CD8-positive, alpha-beta memory T cell (primary cell): Measurements from ENCODE around the gene PVR. TPM values are rescaled to one million over a fixed set of nuclear protein-coding genes. Genes with fewer than 3 reads are reported as not detected.
A peak's percentile ranks its signal among the peaks of the same experiment; 100 is the strongest.
"Not testable (repeated sequence)": the region's sequence is repeated elsewhere in the genome, so short reads cannot be mapped to it uniquely, and the experiment has no call there.

Experiments
- CTCF ChIA-PET: fragments of 350-600 bp; sonication (Branson Sonifier 250); formaldehyde crosslinking; loops from one replicate; lab custom pipeline; 2021; ENCODE audit warnings: antibody characterized with exemption; lab: Charles Lee
- POLR2A ChIA-PET: fragments of 350-600 bp; sonication (Branson Sonifier 250); formaldehyde crosslinking; loops from one replicate; lab custom pipeline; 2021; ENCODE audit warnings: antibody characterized with exemption; lab: Charles Lee
- DNase-seq, 5 donors: peaks; one replicate each; pipeline versions ENCODE4 v3.0.0 to v3.0.0-alpha.2; 2020 to 2022; ENCODE audit warnings: mixed read lengths in 1 of 5
- H3K27ac ChIP-seq: one replicate; pipeline ENCODE4 v1.7.0; 2013; ENCODE audit warnings: low read depth, mild to moderate bottlenecking, low read length, moderate library complexity
- H3K27me3 ChIP-seq: 2 replicates; pipeline ENCODE4 v1.7.0; 2013; ENCODE audit warnings: low read length, mild to moderate bottlenecking; ENCODE audit not compliant: insufficient read depth, poor library complexity, severe bottlenecking
- H3K36me3 ChIP-seq: 2 replicates; pipeline ENCODE4 v1.7.0; 2013; ENCODE audit warnings: mild to moderate bottlenecking, low read length, moderate library complexity; ENCODE audit not compliant: insufficient read depth
- H3K4me1 ChIP-seq: 2 replicates; pipeline ENCODE4 v1.7.0; 2013; ENCODE audit warnings: mild to moderate bottlenecking, low read length, moderate library complexity; ENCODE audit not compliant: insufficient read depth
- H3K4me3 ChIP-seq: 2 replicates; pipeline ENCODE4 v1.7.0; 2013; ENCODE audit warnings: mild to moderate bottlenecking, low read length
- H3K9me3 ChIP-seq: 2 replicates; pipeline ENCODE4 v1.7.0; 2013; ENCODE audit warnings: mild to moderate bottlenecking, low read length
- H3K27ac Mint-ChIP-seq, 8 donors: one replicate each; pipeline ENCODE4 v1.8.0; 2020 to 2021; ENCODE audit warnings: mixed read lengths in 8 of 8, mild to moderate bottlenecking in 6 of 8, inconsistent platforms in 3 of 8, moderate library complexity in 3 of 8
- H3K27me3 Mint-ChIP-seq, 2 donors: one replicate each; pipeline ENCODE4 v1.8.0; 2020 to 2021; ENCODE audit warnings: mixed read lengths in 2 of 2, mild to moderate bottlenecking in 1 of 2, moderate library complexity in 1 of 2
- H3K36me3 Mint-ChIP-seq, 3 donors: one replicate each; pipeline ENCODE4 v1.8.0; 2020 to 2021; ENCODE audit warnings: mixed read lengths in 3 of 3, inconsistent platforms in 1 of 3, mild to moderate bottlenecking in 1 of 3
- H3K4me1 Mint-ChIP-seq, 3 donors: one replicate each; pipeline ENCODE4 v1.8.0; 2020 to 2021; ENCODE audit warnings: mixed read lengths in 3 of 3, inconsistent platforms in 1 of 3, mild to moderate bottlenecking in 1 of 3
- H3K4me3 Mint-ChIP-seq, 7 donors: one replicate each; pipeline ENCODE4 v1.8.0; 2020 to 2021; ENCODE audit warnings: mixed read lengths in 7 of 7, mild to moderate bottlenecking in 6 of 7, moderate library complexity in 4 of 7, inconsistent platforms in 2 of 7
- H3K9me3 Mint-ChIP-seq, 5 donors: one replicate each; pipeline ENCODE4 v1.8.0; 2020 to 2022; ENCODE audit warnings: mixed read lengths in 5 of 5, mild to moderate bottlenecking in 3 of 5, moderate library complexity in 2 of 5, inconsistent platforms in 1 of 5
- polyA plus RNA-seq: library from polyadenylated mRNA; unstranded; fragments of 300-500 nt; fragmentation: Illumina TruSeq; gene quantifications from one replicate; pipeline ENCODE4 v1.2.3, GENCODE V29; 2021
- total RNA-seq, 2 experiments: library from RNA; stranded (reverse); gene quantifications; one replicate each; pipeline ENCODE4 v1.2.3, GENCODE V29; 2021

PVR gene
- total and polyA plus RNA-seq, 3 experiments from 2014 or later: 0.56 to 5.3 (median 5.2) TPM

- no peak overlapping the region for H3K27ac Mint-ChIP-seq
- DNase-seq: no peak
These were observed 40.3 kb upstream of the PVR start for GRCh38 chr19:44603201-44603945.

GRCh38 chr19:44604241-44604640 lies 39.5 kb upstream of the PVR start:
- Mint-ChIP-seq H3K27me3 (peaks cover 4 to 5% of the 10 kb centered on the region in 2 donors), H3K27ac (no peak overlapping the region), H3K4me3 (no peak overlapping the region), H3K36me3 (no peaks in the 10 kb centered on the region), H3K9me3 (peaks cover 0 to 21% (median 11%) of the 10 kb centered on the region in 5 donors), H3K4me1 (peaks cover 4 to 6% (median 5%) of the 10 kb centered on the region in 3 donors)
- H3K36me3 ChIP-seq: no peaks in the 10 kb centered on the region
- no peaks in the 10 kb centered on the region for H3K9me3 ChIP-seq
- POLR2A ChIA-PET: no interaction called here
- H3K27me3 ChIP-seq: no peaks in the 10 kb centered on the region
- H3K4me1 ChIP-seq: peaks cover 10% of the 10 kb centered on the region
- H3K27ac ChIP-seq: no peak overlapping the region
- no peak for DNase-seq
- CTCF ChIA-PET: no interaction called here
- H3K4me3 ChIP-seq: no peak overlapping the region

More at GRCh38 chr19:44603201-44603945, 40.3 kb upstream of the PVR start:
- H3K4me3 ChIP-seq: no peak overlapping the region
- H3K9me3 Mint-ChIP-seq: peaks cover under 1 to 21% (median 14%) of the 10 kb centered on the region in 5 donors
- no peaks in the 10 kb centered on the region for H3K27me3 ChIP-seq
- peaks cover 4 to 5% of the 10 kb centered on the region in 2 donors for H3K27me3 Mint-ChIP-seq
- H3K4me1 Mint-ChIP-seq: peaks cover 4 to 6% (median 5%) of the 10 kb centered on the region in 3 donors
- H3K4me3 Mint-ChIP-seq: no peak overlapping the region
- no peak overlapping the region for H3K27ac ChIP-seq
- H3K9me3 ChIP-seq: no peaks in the 10 kb centered on the region
- ChIA-PET CTCF (no interaction called here), POLR2A (no interaction called here)
- peaks cover 10% of the 10 kb centered on the region for H3K4me1 ChIP-seq
- no peaks in the 10 kb centered on the region for H3K36me3 Mint-ChIP-seq
- H3K36me3 ChIP-seq: no peaks in the 10 kb centered on the region

- Histone ChIP-seq H3K27ac (no peak overlapping the region), H3K9me3 (no peaks in the 10 kb centered on the region), H3K36me3 (no peaks in the 10 kb centered on the region), H3K4me3 (no peak overlapping the region), H3K27me3 (no peaks in the 10 kb centered on the region), H3K4me1 (peaks cover 10% of the 10 kb centered on the region)
- H3K4me3 Mint-ChIP-seq: no peak overlapping the region
- H3K27ac Mint-ChIP-seq: no peak overlapping the region
- DNase-seq: no peak
- peaks cover 0 to 17% (median 11%) of the 10 kb centered on the region in 5 donors for H3K9me3 Mint-ChIP-seq
- H3K36me3 Mint-ChIP-seq: no peaks in the 10 kb centered on the region
- H3K4me1 Mint-ChIP-seq: peaks cover 4 to 6% (median 5%) of the 10 kb centered on the region in 3 donors
- ChIA-PET POLR2A (no interaction called here), CTCF (no interaction called here)
- H3K27me3 Mint-ChIP-seq: peaks cover 4 to 11% of the 10 kb centered on the region in 2 donors
These were observed 38.2 kb upstream of the PVR start for GRCh38 chr19:44605547-44605946.

GRCh38 chr19:44607049-44607448 lies 36.7 kb upstream of the PVR start:
- peaks cover 10% of the 10 kb centered on the region for H3K4me1 ChIP-seq
- no peak overlapping the region for H3K4me3 ChIP-seq
- CTCF ChIA-PET: no interaction called here
- H3K36me3 ChIP-seq: no peaks in the 10 kb centered on the region
- Mint-ChIP-seq H3K27ac (no peak overlapping the region), H3K27me3 (peaks cover 4 to 11% of the 10 kb centered on the region in 2 donors), H3K36me3 (no peaks in the 10 kb centered on the region), H3K9me3 (peaks cover 0 to 17% (median 11%) of the 10 kb centered on the region in 5 donors), H3K4me3 (no peak overlapping the region), H3K4me1 (peaks cover 4 to 6% (median 5%) of the 10 kb centered on the region in 3 donors)
- no peaks in the 10 kb centered on the region for H3K27me3 ChIP-seq
- no peak overlapping the region for H3K27ac ChIP-seq
- DNase-seq: peak in 1 of 5 donors; percentile 2
- POLR2A ChIA-PET: no interaction called here
- no peaks in the 10 kb centered on the region for H3K9me3 ChIP-seq

GRCh38 chr19:44607917-44608316 lies 35.8 kb upstream of the PVR start:
- peaks cover 10% of the 10 kb centered on the region for H3K4me1 ChIP-seq
- Mint-ChIP-seq H3K4me1 (peaks cover 4 to 6% (median 5%) of the 10 kb centered on the region in 3 donors), H3K27ac (no peak overlapping the region), H3K9me3 (peaks cover 0 to 16% (median 11%) of the 10 kb centered on the region in 5 donors), H3K36me3 (no peaks in the 10 kb centered on the region), H3K4me3 (no peak overlapping the region), H3K27me3 (peaks cover 4 to 17% of the 10 kb centered on the region in 2 donors)
- H3K4me3 ChIP-seq: no peak overlapping the region
- no peak overlapping the region for H3K27ac ChIP-seq
- POLR2A ChIA-PET: no interaction called here
- H3K9me3 ChIP-seq: no peaks in the 10 kb centered on the region
- no peaks in the 10 kb centered on the region for H3K36me3 ChIP-seq
- H3K27me3 ChIP-seq: no peaks in the 10 kb centered on the region
- CTCF ChIA-PET: no interaction called here
- DNase-seq: no peak

- no peak for DNase-seq
- Mint-ChIP-seq H3K27ac (no peak overlapping the region), H3K4me1 (peaks cover 4 to 6% (median 5%) of the 10 kb centered on the region in 3 donors), H3K36me3 (no peaks in the 10 kb centered on the region), H3K9me3 (peaks cover 0 to 13% (median 9%) of the 10 kb centered on the region in 5 donors), H3K27me3 (peaks cover 4 to 17% of the 10 kb centered on the region in 2 donors), H3K4me3 (no peak overlapping the region)
- Histone ChIP-seq H3K27ac (no peak overlapping the region), H3K36me3 (no peaks in the 10 kb centered on the region), H3K4me1 (peaks cover 10% of the 10 kb centered on the region), H3K9me3 (no peaks in the 10 kb centered on the region), H3K27me3 (no peaks in the 10 kb centered on the region), H3K4me3 (no peak overlapping the region)
- POLR2A ChIA-PET: no interaction called here
- CTCF ChIA-PET: no interaction called here
These were observed 35.3 kb upstream of the PVR start for GRCh38 chr19:44608391-44608821.

- POLR2A ChIA-PET: no interaction called here
- CTCF ChIA-PET: no interaction called here
These were observed 34.5 kb upstream of the PVR start for GRCh38 chr19:44609219-44609618.

GRCh38 chr19:44610497-44610896 lies 33.2 kb upstream of the PVR start:
- H3K27ac Mint-ChIP-seq, CTCF ChIA-PET, H3K27ac ChIP-seq, POLR2A ChIA-PET, H3K27me3 ChIP-seq, DNase-seq, H3K4me3 ChIP-seq, H3K9me3 ChIP-seq, H3K36me3 ChIP-seq, H3K4me1 Mint-ChIP-seq, H3K4me3 Mint-ChIP-seq, H3K36me3 Mint-ChIP-seq: not testable (repeated sequence)
- peaks cover 10% of the 10 kb centered on the region for H3K4me1 ChIP-seq
- H3K27me3 Mint-ChIP-seq: peaks cover 4 to 14% of the 10 kb centered on the region in 2 donors
- peaks cover 0 to 11% (median 6%) of the 10 kb centered on the region in 5 donors for H3K9me3 Mint-ChIP-seq

More at GRCh38 chr19:44609219-44609618, 34.5 kb upstream of the PVR start:
- Mint-ChIP-seq H3K9me3 (peaks cover 0 to 11% (median 7%) of the 10 kb centered on the region in 5 donors), H3K27ac (no peak overlapping the region), H3K27me3 (peaks cover 4 to 17% of the 10 kb centered on the region in 2 donors), H3K4me1 (peaks cover 4 to 6% (median 5%) of the 10 kb centered on the region in 3 donors), H3K4me3 (no peak overlapping the region), H3K36me3 (no peaks in the 10 kb centered on the region)
- Histone ChIP-seq H3K27ac (no peak overlapping the region), H3K27me3 (no peaks in the 10 kb centered on the region), H3K4me1 (peaks cover 10% of the 10 kb centered on the region), H3K9me3 (no peaks in the 10 kb centered on the region), H3K36me3 (no peaks in the 10 kb centered on the region), H3K4me3 (no peak overlapping the region)
- no peak for DNase-seq
